Hematopoietic multipotent progenitor cell treated with erythropoietin and hydrocortisone succinate and interleukin-3 and kit ligand, for 4 days (in vitro differentiated cells): Measurements from ENCODE around the gene HRH3.
A peak's percentile ranks its signal among the peaks of the same experiment; 100 is the strongest.

Experiments
- DNase-seq: peaks from one replicate; pipeline ENCODE4 v3.0.0-alpha.2; 2015

The HRH3 gene

DNA sequence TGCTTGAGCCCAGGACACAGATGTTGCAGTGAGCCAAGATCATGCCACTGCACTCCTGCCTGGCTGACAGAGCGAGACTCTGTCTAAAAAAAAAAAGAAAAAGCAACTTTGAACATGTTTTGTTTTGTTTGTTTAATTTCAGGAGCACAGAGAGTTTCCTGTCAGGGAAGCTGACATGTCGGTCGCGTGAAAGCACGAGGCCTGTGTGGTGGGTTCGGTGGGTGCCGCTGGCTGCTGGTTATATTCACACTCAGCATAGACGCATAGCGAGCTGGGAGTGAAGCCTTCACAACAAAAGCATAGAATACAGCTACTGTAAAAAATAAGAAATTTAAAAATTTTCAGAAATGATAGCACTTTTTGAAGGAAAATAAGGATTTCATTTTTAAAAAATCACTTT, 22.8 kb downstream of the HRH3 start:
- DNase-seq = no peak

- DNase-seq = no peak
Measured at GRCh38 chr20:62196286-62196685, 23.8 kb downstream of the HRH3 start.

DNA sequence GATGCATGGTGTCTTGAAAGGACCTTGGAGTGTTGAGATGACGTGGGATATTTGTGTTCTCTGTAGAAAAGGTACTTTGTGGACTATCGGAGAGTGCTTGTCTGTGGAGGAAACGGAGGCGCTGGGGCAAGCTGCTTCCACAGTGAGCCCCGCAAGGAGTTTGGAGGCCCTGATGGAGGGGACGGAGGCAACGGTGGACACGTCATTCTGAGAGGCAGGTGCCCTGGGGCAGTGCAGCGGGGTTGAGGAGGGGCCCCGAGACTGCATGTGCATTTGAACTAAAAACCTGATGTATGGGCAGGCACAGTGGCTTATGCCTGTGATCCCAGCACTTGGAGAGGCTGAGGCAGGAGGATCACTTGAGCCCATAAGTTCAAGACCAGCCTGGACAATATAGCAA, 24.3 kb downstream of the HRH3 start:
- no peak for DNase-seq

DNA sequence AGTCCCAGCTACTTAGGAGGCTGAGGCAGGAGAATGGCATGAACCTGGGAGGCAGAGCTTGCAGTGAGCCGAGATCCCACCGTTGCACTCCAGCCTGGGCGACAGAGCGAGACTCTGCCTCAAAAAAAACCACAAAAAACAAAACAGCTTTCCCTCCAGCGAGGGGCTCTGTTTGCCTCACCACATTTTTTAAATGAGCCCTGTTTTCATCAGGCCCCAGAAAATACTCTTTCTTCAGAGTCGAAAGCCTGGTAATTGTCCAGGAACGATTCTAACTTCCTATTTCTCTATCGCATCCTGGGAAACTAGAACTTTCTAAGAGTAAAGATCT, 25.0 kb downstream of the HRH3 start:
- no peak for DNase-seq

GRCh38 chr20:62193079-62194025, 26.7 kb downstream of the HRH3 start:
- DNase-seq = no peak

DNA sequence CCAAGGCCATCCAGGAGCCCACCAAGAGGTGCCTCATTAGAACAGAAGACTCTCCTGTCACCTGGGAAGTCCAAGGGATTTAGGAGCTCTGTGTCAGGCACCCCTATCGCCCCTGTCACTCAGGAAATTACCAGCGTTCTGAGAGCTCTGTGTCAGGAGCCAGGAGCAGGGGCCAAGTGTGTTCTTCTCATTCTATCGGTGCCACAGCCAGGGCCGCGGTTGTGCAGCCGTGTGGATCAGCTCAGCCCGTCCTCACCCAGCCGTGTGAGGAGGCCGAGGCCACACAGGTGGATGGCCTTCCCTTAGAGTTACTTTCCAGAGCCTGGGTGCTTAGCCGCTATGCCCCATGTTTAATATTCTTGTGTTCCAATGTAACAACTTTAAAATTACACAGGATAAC, 27.4 kb downstream of the HRH3 start:
- DNase-seq = no peak

DNA sequence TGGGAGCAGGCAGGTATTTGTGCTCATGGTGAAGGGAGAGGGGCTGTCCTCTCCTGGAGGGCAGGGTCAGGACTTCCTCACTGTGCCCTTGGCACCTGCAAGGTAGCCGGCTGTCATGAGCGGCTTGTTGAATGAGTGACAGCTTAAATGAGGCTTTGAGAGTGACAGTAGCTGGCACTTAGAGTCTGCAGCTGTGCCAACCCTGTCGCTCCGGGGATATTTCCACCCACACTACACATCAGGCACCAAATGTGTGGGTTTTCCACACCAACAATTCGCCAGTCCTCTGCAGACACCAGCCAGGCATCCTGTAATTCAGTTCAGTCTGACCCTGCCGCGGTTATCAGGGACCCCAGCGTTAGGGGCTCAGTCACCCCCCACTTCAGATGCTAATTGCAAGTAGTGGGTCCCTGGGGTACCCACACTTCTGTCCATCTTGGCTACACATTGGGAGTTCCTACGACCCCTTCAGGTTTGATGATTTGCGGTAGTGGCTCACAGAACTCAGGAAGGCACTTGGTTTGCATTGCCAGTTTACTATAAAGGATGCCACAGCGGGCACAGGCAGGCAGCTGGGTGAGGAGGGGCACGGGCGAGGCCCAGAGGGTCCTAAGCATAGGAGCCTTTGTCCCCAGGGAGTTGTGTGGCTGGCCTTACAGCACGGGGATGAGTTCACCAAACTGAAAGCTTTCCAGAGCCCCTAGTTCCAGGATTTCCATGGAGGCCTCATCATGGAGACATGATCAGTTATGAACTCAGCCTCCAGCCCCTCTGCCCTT, 28.1 kb downstream of the HRH3 start:
- DNase-seq = no peak

GRCh38 chr20:62190639-62191411, 29.3 kb downstream of the HRH3 start:
- no peak for DNase-seq

DNA sequence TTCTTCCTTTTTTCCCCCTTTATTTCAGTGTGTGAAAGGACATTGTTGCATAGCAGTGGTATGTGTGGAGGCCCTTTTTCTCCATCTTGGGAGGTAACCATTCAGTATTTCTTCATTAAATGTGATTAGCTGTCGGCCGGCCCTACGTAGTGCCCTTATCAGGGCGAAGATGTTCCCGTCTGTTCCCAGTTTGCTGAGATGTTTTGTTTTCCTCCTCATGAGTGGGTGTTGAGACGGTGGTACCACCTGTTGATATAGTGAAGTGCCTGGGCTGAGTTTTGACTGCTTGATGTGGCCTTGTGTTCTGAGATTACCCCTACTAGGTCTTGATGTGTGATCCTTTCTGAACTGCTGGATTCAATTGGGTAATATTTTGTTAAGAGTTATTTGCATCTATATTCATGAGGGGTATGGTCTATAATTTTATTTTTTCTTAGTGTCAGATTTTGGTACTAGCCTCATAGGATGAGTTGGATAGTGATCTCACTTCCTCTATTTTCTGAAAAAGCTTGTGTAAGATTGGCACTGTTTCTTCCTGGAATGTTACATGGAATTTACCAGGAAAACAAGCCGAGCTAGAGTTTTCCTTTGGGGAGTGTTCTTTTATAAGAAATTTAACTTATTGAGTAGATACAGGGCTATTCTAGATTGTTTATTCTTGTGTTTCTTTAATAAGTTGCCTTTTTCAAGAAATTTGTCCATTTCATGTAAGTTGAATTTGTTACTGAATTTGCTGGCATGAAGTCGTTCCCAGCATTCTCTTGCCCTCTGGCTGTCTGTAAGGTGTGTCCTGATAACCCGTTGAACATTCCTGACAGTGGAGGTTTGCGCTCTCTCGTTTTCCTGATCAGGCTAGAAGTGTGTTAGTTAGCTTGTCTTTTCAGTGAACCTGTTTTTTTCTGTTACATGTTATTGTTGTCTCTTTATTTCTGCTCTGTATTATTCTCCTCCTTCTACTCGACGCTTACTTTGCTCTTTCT, 32.9 kb downstream of the HRH3 start:
- DNase-seq = no peak

DNA sequence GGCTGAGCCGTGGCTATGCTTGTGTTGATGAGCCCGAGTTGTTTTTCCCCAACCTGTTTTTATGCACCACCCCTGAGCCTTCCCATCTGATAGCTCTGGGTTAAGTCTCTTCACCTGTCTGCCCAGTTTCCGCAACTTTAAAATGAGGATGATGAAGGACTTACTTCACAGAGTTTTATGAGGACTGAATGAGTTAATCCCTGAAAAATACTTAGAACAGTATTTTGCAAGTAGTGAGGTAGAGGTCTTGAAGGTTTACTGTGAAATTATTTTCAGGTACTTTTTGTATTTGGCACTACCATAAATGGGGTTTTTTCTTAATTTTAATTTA, 34.0 kb downstream of the HRH3 start:
- DNase-seq = no peak

DNA sequence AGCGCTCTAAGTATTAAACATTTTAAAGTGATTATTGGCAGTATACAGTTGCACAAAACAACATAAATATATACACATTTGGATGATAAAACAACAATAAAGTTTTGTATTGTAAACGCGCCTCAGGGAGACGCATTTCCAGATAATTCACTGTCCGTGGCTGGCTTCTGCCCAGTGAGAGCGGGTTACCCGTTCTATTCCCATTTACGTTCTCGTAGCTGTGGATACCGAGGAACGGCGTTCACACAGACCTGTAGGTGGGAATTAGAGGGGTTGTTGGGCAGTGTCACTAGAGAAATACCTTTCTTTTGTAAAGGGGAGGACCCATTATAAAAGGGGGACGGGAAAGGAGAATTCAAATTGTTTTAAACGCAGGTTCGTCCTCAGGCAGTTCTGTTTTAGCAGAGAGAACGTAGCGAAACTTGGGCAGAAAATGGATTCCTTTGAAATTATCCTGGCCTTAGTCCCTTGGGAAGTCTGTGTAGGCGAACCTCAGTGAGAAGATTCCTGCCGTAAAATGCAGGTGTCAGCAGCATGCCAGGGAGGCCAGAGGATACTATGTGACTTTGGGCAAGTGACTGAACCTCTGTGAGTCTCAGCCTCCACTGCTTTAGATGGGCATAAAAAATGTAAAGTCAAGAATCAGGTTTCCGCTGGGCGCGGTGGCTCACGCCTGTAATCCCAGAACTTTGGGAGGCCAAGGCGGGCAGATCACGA, 36.5 kb downstream of the HRH3 start:
- DNase-seq = peak; percentile 20

- DNase-seq = peak; percentile 99
Measured at GRCh38 chr20:62182469-62183425, 37.3 kb downstream of the HRH3 start, which contains the start of gene MTG2. TSS of gene MTG2 (plus strand) at chr20:62183028. CDS start at chr20:62193421, 10,393 bp downstream.

GRCh38 chr20:62181808-62182207, 38.3 kb downstream of the HRH3 start:
- no peak for DNase-seq

GRCh38 chr20:62179162-62179504, 40.9 kb downstream of the HRH3 start:
- no peak for DNase-seq

DNA sequence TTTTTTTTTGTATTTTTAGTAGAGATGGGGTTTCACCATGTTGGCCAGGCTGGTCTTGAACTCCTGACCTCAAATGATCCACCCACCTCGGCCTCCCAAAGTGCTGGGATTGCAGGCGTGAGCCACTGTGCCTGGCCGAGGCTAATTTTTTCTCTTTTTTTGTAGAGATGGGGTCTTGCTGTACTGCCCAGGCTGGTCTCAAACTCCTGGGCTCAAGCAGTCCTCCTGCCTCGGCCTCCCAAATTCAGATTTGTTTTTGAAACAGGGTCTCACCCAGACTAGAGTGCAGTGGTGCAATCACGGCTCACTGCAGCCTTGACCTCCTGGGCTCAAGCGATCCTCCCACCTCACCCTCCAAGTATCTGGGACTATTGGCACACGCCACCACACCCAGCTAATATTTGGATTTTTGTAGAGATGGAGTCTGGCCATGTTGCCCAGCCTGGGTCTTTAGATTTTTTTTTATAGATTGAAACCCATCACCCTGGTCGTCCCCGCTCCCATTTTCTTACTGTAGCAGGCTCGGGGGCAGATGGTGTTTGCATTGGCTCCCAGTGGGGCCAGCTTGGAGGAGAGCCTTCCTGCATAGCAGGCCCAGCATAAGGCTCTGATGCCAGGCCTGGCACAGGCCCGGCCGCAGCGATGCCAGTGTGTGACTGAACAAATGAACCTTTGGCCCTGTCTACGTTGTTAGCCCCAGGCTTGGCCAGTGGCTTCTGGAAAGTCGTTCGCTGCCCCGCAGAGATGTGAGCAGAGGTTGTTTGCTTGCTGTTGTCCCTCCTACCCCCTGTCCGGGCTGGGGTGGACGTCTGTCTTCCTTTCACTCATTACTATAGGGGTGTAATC, 41.5 kb downstream of the HRH3 start:
- no peak for DNase-seq

DNA sequence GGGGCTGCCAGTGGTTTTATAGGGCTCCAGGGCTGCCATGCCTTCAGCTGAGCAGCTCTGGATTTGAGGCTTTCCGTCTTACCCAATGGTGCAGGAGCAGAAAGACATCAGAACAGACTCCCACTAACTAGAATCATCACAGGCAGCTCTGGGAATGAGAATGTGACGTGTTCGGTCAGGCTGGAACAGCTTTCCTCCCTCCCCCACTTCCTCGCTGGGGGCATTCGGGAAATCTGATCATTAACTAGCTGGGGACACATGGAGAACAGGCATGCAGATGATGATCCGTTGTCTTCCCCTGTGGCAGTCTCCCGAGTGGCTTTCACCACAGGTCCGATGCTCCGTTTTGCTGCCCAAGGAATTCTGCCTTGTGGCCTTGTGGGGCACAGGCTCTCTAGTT, 42.8 kb downstream of the HRH3 start:
- no peak for DNase-seq

DNA sequence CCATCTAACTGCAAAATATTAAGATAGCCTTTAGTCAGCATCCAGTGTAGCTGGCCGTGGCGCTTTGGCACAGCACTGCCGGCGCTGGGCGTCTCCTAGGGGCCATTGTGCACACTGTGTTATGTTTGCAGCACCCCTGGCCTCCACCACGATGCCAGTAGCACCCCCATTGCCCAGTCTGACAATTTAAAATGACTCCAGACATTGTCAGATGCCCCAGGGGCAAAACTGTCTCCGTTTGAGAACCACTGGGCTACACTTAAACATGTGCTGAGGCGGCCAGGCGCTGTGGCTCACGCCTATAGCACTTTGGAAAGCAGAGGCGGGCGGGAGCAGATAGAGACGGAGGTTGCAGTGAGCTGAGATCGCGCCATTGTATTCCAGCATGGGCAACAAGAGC, 43.2 kb downstream of the HRH3 start:
- no peak for DNase-seq

DNA sequence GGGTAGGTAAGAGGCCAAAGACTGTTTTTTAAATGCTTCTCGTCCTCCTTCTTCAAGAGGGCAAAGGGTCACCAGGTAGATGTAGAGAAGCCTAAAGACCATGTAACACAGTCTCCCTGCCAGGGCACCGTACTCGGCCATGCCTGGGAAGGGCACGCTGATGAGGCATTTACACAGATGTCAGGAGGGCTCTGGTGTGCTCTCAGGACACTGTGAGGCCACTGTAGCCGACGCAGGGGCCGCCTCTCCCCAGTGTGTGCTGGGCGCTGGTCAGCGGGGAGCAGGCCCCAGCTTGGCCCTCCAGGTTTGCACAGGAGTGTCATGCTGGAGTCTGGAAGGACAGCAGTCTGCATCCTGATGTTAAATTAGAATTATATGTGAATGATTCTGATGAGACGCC, 44.4 kb downstream of the HRH3 start:
- DNase-seq = no peak

- DNase-seq = no peak
Measured at GRCh38 chr20:62174870-62175624, 45.0 kb downstream of the HRH3 start.
